Sigmoid colon (tissue), 7 donors: ENCODE results near the gene TBX1. TPM values are rescaled to one million over a fixed set of nuclear protein-coding genes. Genes with fewer than 3 reads are reported as not detected.

Experiments used
- DNase-seq: peaks from one replicate; pipeline ENCODE4 v3.0.0-alpha.2; 2019
- H3K27ac ChIP-seq, 4 donors: fragments of 200-600 bp; sonication (generic); one replicate each; pipeline ENCODE4 v1.5.1; 2016 to 2019; ENCODE audit warnings: mild to moderate bottlenecking in 1 of 4
- H3K27me3 ChIP-seq, 3 donors: fragments of 200-600 bp; sonication (generic); one replicate each; pipeline ENCODE4 v1.5.1; 2019; ENCODE audit warnings: mild to moderate bottlenecking in 1 of 3
- H3K36me3 ChIP-seq, 4 donors: fragments of 200-600 bp; sonication (generic); one replicate each; pipeline ENCODE4 v1.5.1; 2016 to 2019
- H3K4me1 ChIP-seq, 4 donors: fragments of 200-600 bp; sonication (generic); one replicate each; pipeline ENCODE4 v1.5.1; 2017 to 2019
- H3K4me3 ChIP-seq, 4 donors: fragments of 200-600 bp; sonication (generic); one replicate each; pipeline ENCODE4 v1.5.1; 2017 to 2019; ENCODE audit warnings: mild to moderate bottlenecking in 2 of 4, moderate library complexity in 1 of 4
- H3K9me3 ChIP-seq, 4 donors: fragments of 200-600 bp in 3 of 4; sonication (generic) in 3 of 4; one replicate each; pipeline versions ENCODE4 v1.5.1 to v1.6.1; 2013 to 2019
- EP300 ChIP-seq, 4 donors: sonication (generic); formaldehyde crosslinking; IDR thresholded peaks; one replicate each; pipeline ENCODE4 v1.6.1; 2017; ENCODE audit warnings: antibody characterized with exemption in 4 of 4
- POLR2A ChIP-seq, 2 donors: fragments of 450-650 bp; IDR thresholded peaks; one replicate each; pipeline ENCODE4 v1.6.1; 2016; ENCODE audit warnings: antibody characterized with exemption in 2 of 2, mild to moderate bottlenecking in 2 of 2, moderate library complexity in 2 of 2
- POLR2AphosphoS5 ChIP-seq, 4 donors: sonication (generic); formaldehyde crosslinking; IDR thresholded peaks; one replicate each; pipeline ENCODE4 v1.6.1; 2017; ENCODE audit warnings: antibody characterized with exemption in 4 of 4
- WGBS, 2 donors: extraction: QIAGEN DNeasy Blood & Tissue Kit; methylation state at CpG; one replicate each; pipeline ENCODE4 v1.1.7; 2013; 5-methylcytosine and 5-hydroxymethylcytosine counted together
- intact Hi-C: fragments of 100-400 bp; cut with DNase I; formaldehyde crosslinking; loops from one replicate; pipeline ENCODE4 v1.15.1; 2023
- polyA plus RNA-seq, 3 donors: library from polyadenylated mRNA; stranded (reverse); fragments of 200-250 nt; gene quantifications; one replicate each; pipeline ENCODE4 v1.2.3, GENCODE V29; 2013
- total RNA-seq, 4 donors: library from RNA; depleted of rRNA; stranded (reverse); fragments of >200 nt; gene quantifications; one replicate each; pipeline ENCODE4 v1.1.0, GENCODE V29; 2016
- TF ChIP-seq, protein P1 (sequence below), 4 experiments: fragments of 450-650 bp in 3 of 4; fragments of 200-600 bp in 1 of 4; IDR thresholded peaks; one replicate each; pipeline ENCODE4 v1.5.1; 2016 to 2019; ENCODE audit warnings: antibody characterized with exemption in 4 of 4, mild to moderate bottlenecking in 3 of 4, moderate library complexity in 2 of 4
- donor health status: healthy with polysubstance abuse.
- donor health status: Bipolar disorder and iron deficiency.
- donor health status: healthy.

TBX1 gene
- total and polyA plus RNA-seq, 7 donors: 1.7 to 4.3 (median 2.8) TPM; not detected in 1

DNA sequence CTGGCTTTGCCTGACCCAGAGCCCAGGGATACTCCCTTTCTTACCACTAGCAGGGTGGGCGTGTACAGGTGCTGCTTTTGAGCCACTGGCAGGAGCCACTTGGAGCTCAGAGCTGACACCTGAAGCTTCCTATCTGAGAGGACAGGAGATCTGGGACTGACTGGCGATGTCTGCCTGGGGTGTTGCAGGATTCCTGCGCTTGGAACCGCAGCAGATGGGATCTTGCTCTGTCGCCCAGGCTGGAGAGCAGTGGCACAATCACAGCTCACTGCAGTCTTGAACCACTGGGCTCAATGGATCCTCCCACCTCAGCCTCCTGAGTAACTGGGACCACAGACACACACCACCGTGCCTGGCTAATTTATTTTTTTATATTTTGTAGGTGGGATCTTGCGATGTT, 19.5 kb upstream of the TBX1 start:
- WGBS, 2 donors: 86 to 92% methylated on average over 7 of the region's 7 CpGs

DNA sequence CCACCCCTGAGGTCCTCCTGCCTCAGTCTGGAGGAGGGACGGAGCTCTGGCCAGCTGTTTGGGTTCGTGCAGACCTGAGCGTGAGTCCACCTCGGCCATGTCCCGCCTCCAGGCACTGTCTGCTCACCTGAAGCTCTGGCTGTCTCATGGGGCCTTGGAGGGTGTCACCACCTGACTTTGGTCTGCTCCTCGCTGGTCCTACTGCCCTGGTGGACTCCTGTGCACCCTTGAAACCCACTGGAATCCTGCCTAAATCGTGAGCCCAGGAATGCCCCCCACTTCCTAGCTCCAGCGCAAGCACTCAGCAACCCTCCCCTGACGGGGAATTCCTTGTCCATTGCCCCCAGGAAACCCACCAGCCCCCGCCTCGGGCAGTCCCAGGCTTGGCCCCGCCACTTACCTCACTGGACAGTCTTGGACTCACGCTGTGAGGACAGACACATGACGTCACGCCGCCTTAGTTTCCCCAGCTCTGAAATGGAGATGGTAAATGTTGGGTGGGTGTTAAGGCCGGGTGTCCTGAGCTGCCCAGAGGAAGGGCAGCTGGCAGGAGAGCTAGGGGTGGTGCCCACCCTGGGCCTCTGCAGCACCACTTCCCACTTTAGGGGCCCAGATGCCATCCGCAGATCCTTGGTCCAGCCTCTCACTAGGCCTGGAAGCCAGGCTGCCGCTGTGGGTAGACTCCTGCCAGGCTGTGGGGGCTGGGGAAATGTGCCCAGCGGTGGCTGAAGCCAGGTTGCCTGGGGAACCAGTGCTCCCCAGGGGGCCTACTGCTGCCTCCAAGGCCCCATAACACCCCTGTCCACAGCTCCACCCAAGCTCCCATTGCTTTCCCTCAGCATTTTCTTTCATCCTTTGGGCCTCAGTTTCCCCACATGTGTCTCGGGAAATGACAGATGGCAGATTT, 18.2 kb upstream of the TBX1 start:
- TF ChIP-seq, protein P1, sequence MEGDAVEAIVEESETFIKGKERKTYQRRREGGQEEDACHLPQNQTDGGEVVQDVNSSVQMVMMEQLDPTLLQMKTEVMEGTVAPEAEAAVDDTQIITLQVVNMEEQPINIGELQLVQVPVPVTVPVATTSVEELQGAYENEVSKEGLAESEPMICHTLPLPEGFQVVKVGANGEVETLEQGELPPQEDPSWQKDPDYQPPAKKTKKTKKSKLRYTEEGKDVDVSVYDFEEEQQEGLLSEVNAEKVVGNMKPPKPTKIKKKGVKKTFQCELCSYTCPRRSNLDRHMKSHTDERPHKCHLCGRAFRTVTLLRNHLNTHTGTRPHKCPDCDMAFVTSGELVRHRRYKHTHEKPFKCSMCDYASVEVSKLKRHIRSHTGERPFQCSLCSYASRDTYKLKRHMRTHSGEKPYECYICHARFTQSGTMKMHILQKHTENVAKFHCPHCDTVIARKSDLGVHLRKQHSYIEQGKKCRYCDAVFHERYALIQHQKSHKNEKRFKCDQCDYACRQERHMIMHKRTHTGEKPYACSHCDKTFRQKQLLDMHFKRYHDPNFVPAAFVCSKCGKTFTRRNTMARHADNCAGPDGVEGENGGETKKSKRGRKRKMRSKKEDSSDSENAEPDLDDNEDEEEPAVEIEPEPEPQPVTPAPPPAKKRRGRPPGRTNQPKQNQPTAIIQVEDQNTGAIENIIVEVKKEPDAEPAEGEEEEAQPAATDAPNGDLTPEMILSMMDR (IDR thresholded peaks at IDR 0.05): no peak
- TF ChIP-seq POLR2A (IDR thresholded peaks at IDR 0.05): no peak
- TF ChIP-seq POLR2AphosphoS5 (IDR thresholded peaks at IDR 0.05): no peak
- TF ChIP-seq EP300 (IDR thresholded peaks at IDR 0.05): no peak
- H3K27me3 ChIP-seq: peaks cover 0 to 7% (median 0%) of the 10 kb centered on the region in 3 donors
- no peaks in the 10 kb centered on the region for H3K9me3 ChIP-seq
- intact Hi-C loops: no loop called here
- no peak overlapping the region for H3K27ac ChIP-seq
- H3K36me3 ChIP-seq: no peaks in the 10 kb centered on the region
- H3K4me3 ChIP-seq: no peak overlapping the region
- no peak for DNase-seq
- H3K4me1 ChIP-seq: no peaks in the 10 kb centered on the region
- 85 to 89% methylated on average over 21 of the region's 21 CpGs for WGBS, 2 donors

More for the DNA sequence above, 19.5 kb upstream of the TBX1 start:
- Histone ChIP-seq H3K27ac (no peak overlapping the region), H3K9me3 (no peaks in the 10 kb centered on the region), H3K4me3 (no peak overlapping the region), H3K27me3 (peaks cover 0 to 11% (median 0%) of the 10 kb centered on the region in 3 donors), H3K36me3 (no peaks in the 10 kb centered on the region), H3K4me1 (no peaks in the 10 kb centered on the region)
- TF ChIP-seq EP300 (IDR thresholded peaks at IDR 0.05): no peak
- TF ChIP-seq, protein P1 (IDR thresholded peaks at IDR 0.05): no peak
- TF ChIP-seq POLR2AphosphoS5 (IDR thresholded peaks at IDR 0.05): no peak
- no peak for TF ChIP-seq POLR2A (IDR thresholded peaks at IDR 0.05)
- intact Hi-C loops: no loop called here
- no peak for DNase-seq

DNA sequence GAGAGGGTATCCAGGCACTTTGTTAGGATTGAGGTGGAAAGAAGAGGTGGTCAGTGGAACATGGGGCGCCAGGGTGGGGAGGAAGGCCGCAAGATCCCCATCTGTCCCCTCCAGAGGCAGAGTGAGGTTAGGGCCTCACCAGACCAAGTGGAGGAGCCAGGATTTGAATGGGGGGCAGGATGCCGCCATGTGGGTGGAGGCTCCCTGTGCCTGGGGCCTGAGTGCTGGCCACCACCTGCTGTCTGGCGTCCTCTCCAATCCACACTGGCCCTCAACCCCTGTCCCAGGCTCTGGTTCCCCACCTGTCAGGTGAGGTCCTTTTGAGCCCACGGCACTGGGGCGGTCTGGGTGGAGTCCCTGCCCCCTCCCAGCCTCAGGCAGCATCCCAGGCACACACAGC, 17.5 kb upstream of the TBX1 start:
- DNase-seq: no peak
- no peak overlapping the region for H3K27ac ChIP-seq
- no peaks in the 10 kb centered on the region for H3K9me3 ChIP-seq
- H3K27me3 ChIP-seq: peaks cover 0 to 7% (median 0%) of the 10 kb centered on the region in 3 donors
- no peak overlapping the region for H3K4me3 ChIP-seq
- TF ChIP-seq POLR2A (IDR thresholded peaks at IDR 0.05) (no peak), EP300 (IDR thresholded peaks at IDR 0.05) (no peak), POLR2AphosphoS5 (IDR thresholded peaks at IDR 0.05) (no peak)
- TF ChIP-seq, protein P1 (IDR thresholded peaks at IDR 0.05): no peak
- no peaks in the 10 kb centered on the region for H3K36me3 ChIP-seq
- intact Hi-C loops: no loop called here
- 85 to 90% methylated on average over 6 of the region's 6 CpGs for WGBS, 2 donors
- no peaks in the 10 kb centered on the region for H3K4me1 ChIP-seq

GRCh38 chr22:19743651-19744050, 16.9 kb upstream of the TBX1 start:
- TF ChIP-seq, protein P1 (IDR thresholded peaks at IDR 0.05): no peak
- TF ChIP-seq POLR2AphosphoS5 (IDR thresholded peaks at IDR 0.05): no peak
- no peak for TF ChIP-seq EP300 (IDR thresholded peaks at IDR 0.05)
- TF ChIP-seq POLR2A (IDR thresholded peaks at IDR 0.05): no peak
- H3K4me1 ChIP-seq: no peaks in the 10 kb centered on the region
- intact Hi-C loops: no loop called here
- no peak overlapping the region for H3K27ac ChIP-seq
- H3K9me3 ChIP-seq: no peaks in the 10 kb centered on the region
- peaks cover 0 to 7% (median 0%) of the 10 kb centered on the region in 3 donors for H3K27me3 ChIP-seq
- no peaks in the 10 kb centered on the region for H3K36me3 ChIP-seq
- no peak overlapping the region for H3K4me3 ChIP-seq
- 60 to 84% methylated on average over 4 of the region's 4 CpGs for WGBS, 2 donors
- no peak for DNase-seq
